HepG2 (cell line): ENCODE results near the gene CCT7. TPM values are rescaled to one million over a fixed set of nuclear protein-coding genes. Genes with fewer than 3 reads are reported as not detected.
A peak's percentile ranks its signal among the peaks of the same experiment; 100 is the strongest.

Source experiments
- AFF4 ChIP-seq: sonication (generic); formaldehyde crosslinking; IDR thresholded peaks from 2 replicates; pipeline ENCODE4 v1.4.0; 2020; ENCODE audit warnings: missing genetic modification reagents
- HIVEP1 ChIP-seq: sonication (generic); formaldehyde crosslinking; IDR thresholded peaks from 2 replicates; pipeline ENCODE4 v1.4.0; 2020; ENCODE audit warnings: mild to moderate bottlenecking, missing genetic modification reagents
- PLSCR1 ChIP-seq: sonication (generic); formaldehyde crosslinking; IDR thresholded peaks from 2 replicates; pipeline ENCODE4 v1.5.0; 2020; ENCODE audit warnings: missing genetic modification reagents, mild to moderate bottlenecking, borderline replicate concordance
- RERE ChIP-seq: IDR thresholded peaks from 2 replicates; pipeline ENCODE4 v1.6.1; 2016; ENCODE audit warnings: low read depth, missing genetic modification reagents, missing compliant biosample characterization
- ZBTB40 ChIP-seq, 2 experiments: fragments of 450-650 bp in 1 of 2; sonication (generic) in 1 of 2; formaldehyde crosslinking in 1 of 2; IDR thresholded peaks; 2 replicates each; pipeline versions ENCODE4 v1.6.1 to v1.8.0; 2016 to 2022; ENCODE audit warnings: antibody characterized with exemption in 1 of 2, mild to moderate bottlenecking in 1 of 2, missing genetic modification reagents in 1 of 2
- ZNF775 ChIP-seq: sonication (generic); formaldehyde crosslinking; IDR thresholded peaks from 2 replicates; pipeline ENCODE4 v1.4.0; 2020; ENCODE audit warnings: missing genetic modification reagents, mild to moderate bottlenecking, moderate library complexity, borderline replicate concordance
- polyA plus RNA-seq, 8 experiments: library from polyadenylated mRNA; depleted of rRNA in 3 of 8; stranded (reverse) in 7 of 8; unstranded in 1 of 8; fragments of >200 nt; fragmentation: Illumina TruSeq in 4 of 8; extraction: Trizol in 4 of 8; gene quantifications; 2 replicates each; pipeline versions ENCODE4 v1.2.1 to v1.2.3, GENCODE V29; 2011 to 2016; ENCODE audit warnings: low read depth in 4 of 8, missing spikeins in 1 of 8, mixed read lengths in 1 of 8; ENCODE audit not compliant: insufficient read depth in 1 of 8
- total RNA-seq, 5 experiments: library from RNA; depleted of rRNA; stranded (reverse); fragments of >200 nt; fragmentation: Illumina TruSeq; extraction: Trizol; gene quantifications; 2 replicates each; pipeline ENCODE4 v1.2.3, GENCODE V29; 2016; ENCODE audit warnings: low read depth in 1 of 5

CCT7 gene
- total and polyA plus RNA-seq, 2 of the 13 experiments (the other 11 are each of a cell fraction or from before 2014, with no cell fraction given) = 347 to 517 TPM

- TF ChIP-seq HIVEP1 (CRISPR knock-in tag) (peak; percentile 95), ZBTB40 (IDR thresholded peaks at IDR 0.05) (no peak), ZBTB40 (CRISPR knock-in tag; IDR thresholded peaks at IDR 0.05) (no peak; the same call in none of the 2 replicates), RERE (0 out of 2 replicates have a peak, but pooled peaks have one; percentile 21), ZNF775 (CRISPR knock-in tag) (peak; percentile 70; the same call in 1 of the 2 replicates), AFF4 (CRISPR knock-in tag) (0 out of 2 replicates have a peak, but pooled peaks have one; percentile 53), PLSCR1 (peak; percentile 82; the same call in 1 of the 2 replicates)
Observed at GRCh38 chr2:73214120-73215035, 19.7 kb upstream of the CCT7 start, which contains the start of gene SMYD5 (continued).
